HG02981 (cell line): ENCODE results near the gene PPFIA4.
"Not testable (repeated sequence)": the region's sequence is repeated elsewhere in the genome, so short reads cannot be mapped to it uniquely, and the experiment has no call there.

Experiments used
- ATAC-seq: cut with Tn5 transposase; IDR thresholded peaks from one replicate; pipeline ENCODE4 v1.9.1; 2021; ENCODE audit warnings: mild to moderate bottlenecking, moderate library complexity; ENCODE audit not compliant: unreplicated experiment

The PPFIA4 gene

DNA sequence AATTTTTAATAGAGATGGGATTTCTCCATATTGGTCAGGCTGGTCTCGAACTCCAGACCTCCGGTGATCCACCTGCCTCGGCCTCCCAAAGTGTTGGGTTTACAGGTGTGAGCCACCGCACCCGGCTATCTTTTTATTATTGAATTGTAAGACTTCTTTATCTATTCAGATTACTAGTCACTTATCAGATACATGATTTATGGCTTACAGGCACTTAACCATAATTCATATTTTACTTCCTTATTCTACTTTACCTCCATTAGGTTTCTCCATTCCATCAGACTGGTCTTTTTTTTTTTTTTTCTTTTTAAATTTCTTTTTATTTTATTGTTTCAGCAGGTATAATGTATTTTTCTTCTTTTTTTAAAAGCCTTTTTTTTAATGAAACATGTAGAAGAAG lies 14.7 kb upstream of the PPFIA4 start:
- ATAC-seq, result no peak

GRCh38 chr1:203017061-203017460 lies 9.2 kb upstream of the PPFIA4 start:
- ATAC-seq, result no peak

DNA sequence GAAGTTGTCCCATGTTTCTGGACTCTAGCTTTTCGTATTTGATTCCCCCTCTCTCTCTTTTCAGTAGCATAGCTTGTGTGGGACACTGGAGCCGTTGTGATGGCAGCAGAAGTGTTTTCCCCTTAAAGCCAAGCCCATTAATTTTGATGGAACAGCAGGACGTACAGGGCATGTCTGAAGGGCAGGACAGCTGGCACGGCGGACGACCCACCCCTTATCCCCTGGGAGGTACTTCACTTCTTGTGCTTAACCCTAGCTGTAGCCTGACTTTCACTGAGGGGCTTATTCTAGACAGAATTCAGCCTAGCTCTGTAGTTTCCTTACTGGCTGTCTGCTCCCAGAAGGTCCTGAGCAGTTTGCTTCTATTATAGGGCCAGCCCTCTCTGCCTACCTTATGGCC lies 8.6 kb upstream of the PPFIA4 start:
- no peak for ATAC-seq

DNA sequence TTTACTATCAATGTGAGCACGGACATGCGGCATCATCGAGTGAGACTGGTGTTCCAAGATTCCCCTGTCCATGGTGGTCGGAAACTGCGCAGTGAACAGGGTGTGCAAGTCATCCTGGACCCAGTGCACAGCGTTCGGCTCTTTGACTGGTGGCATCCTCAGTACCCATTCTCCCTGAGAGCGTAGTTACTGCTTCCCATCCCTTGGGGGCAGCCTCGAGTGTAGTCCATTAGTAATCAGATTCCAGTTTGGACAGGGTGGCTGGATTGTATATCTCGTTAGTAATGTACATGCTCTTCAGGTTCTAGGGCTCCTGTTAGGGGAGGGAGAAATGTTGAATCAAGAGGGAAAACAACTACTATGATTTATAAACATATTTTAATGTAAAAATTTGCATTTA lies 3.4 kb upstream of the PPFIA4 start:
- not testable (repeated sequence) for ATAC-seq

DNA sequence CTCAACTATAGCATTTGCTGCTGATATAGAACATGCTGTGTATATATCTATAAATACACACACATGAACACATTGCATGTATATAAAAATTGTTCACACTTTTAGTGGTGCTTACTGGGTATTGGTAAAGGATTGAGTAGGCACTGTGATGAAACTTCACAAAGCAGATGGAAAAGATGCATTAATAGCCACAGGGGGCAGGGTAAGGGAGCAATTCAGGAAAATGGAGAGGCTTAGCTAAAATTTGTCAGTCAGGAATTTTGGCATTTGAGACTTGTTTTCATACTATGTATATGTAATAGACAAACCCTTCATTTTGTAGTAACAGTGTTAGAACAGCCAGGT lies 633 bp upstream of the PPFIA4 start:
- no peak for ATAC-seq

GRCh38 chr1:203026666-203027663 lies 674 bp downstream of the PPFIA4 start:
- peak; percentile 9 for ATAC-seq

GRCh38 chr1:203028067-203028783 lies 1.9 kb downstream of the PPFIA4 start:
- no peak for ATAC-seq

DNA sequence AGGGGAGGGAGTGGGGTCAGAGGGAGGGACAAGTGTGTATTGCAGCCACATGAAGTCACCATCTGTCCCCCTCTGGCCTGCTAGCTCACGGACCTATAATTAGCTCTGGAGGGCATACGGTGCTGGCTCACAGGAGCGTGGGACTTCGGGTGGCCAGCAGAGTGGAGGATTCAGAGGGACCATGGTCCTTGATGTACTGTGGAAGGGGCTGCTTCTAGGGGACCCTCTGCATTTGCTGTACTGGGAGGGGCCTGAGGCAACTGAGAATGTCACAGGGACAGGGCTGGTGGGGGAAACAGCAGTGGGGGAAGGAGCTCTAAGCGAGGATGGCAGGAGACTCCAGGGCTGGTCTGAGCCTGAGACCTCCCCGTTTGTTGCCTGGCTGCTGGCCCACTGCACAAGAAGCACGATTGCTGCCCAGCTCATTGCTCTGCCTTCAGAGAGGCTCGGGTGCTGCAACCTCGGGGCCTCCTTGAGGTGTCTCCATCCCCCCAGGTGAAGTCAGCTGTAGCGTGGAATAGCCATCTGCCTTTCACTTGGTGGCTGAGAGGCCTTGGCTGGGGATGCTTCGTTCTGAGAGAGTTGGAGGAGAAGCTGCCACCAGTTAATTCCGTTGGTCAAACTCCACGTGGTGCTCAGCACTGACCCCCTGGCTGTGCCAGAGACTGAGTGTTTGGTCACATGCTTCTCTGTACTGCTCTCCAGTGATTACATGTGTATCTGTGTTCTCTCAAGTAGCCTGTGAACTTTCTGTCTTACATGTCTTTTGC lies 2.7 kb downstream of the PPFIA4 start:
- ATAC-seq, result no peak

- ATAC-seq, result no peak
These were observed 5.2 kb downstream of the PPFIA4 start for GRCh38 chr1:203031467-203031866.

- ATAC-seq, result no peak
These were observed 7.0 kb downstream of the PPFIA4 start for GRCh38 chr1:203033287-203033686.

GRCh38 chr1:203033917-203034316 lies 7.6 kb downstream of the PPFIA4 start:
- ATAC-seq, result no peak

- no peak for ATAC-seq
These were observed 8.3 kb downstream of the PPFIA4 start for GRCh38 chr1:203034422-203035110.

- ATAC-seq, result no peak
These were observed 9.1 kb downstream of the PPFIA4 start for GRCh38 chr1:203035111-203036000.

DNA sequence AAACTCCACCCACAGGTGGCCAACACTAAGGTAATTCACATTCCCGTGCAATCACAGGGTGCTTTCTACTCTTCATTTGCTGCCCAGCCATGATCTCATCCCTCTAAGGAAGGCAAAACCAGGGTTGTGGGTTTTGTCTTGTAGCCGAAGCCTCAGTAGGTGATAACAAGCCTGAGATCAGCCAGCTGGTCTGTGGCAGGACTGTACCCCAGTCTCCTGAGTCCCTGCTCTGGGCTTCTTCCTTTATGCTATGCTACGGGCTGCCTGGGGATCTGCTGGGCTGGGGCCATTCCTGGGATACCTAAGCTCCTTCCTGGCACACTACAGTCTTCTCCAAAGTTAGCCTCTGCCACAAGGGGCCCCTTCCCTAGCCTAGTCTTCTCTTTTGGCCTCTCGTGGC lies 9.8 kb downstream of the PPFIA4 start:
- ATAC-seq, result no peak

DNA sequence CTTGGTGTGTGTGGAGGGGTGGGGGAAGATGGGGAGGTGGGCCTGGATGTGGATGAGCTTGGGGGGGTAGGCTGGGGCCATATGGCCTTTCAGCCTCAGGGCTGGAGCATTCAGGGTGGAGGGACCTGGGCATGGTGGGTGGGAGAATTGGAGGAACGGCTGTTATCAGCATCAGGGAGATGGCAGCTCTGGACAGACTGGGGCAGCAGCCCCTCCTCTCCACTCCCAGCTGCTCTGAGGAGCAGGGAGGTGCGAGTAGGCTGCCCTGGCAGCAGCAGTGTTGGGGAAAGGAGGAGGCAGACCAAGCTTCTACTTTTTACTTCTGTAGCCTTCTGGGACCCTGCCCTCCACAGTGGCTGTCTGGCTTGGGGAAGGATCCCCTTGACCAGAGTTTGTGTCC lies 10.2 kb downstream of the PPFIA4 start:
- no peak for ATAC-seq

DNA sequence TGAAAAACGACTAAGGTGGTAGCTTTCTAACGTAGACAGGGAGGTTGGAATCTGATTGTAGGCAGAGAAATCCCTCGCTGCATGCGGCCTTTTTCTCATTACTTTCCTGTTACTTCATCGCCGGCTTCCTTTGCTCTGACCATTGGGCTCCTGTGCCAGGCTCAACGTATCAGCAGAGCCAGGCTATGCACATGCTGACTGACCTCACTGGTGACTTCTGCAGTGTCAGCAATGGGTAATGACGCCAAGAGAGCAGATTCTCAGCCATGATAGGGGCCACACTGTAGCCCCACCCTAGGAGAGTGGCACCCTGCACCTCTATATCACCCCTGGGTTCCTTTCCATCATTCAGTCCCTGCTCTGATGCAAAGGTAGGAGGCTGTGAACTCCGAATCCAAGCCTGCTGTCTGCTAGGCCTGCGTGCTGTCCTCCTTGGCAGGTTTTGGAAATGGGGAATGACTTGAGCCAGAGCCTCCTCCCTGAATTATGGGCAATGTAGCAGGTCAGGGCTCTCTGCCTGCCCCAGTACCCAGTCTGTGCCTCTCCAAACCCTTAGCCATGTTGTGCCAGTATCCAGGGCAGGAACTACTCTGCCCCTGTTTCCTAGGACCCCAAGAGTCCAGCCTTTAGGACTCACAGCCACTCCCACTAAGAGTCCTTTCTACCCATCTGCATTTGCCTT lies 11.4 kb downstream of the PPFIA4 start:
- ATAC-seq, result no peak

- ATAC-seq, result no peak
These were observed 12.0 kb downstream of the PPFIA4 start for GRCh38 chr1:203038217-203038741.

GRCh38 chr1:203038891-203039608 lies 12.8 kb downstream of the PPFIA4 start:
- ATAC-seq, result no peak
